Measurements from ENCODE around the gene NRG2.

- TF ChIP-seq CTCF (IDR thresholded peaks at IDR 0.05; ENCODE audit: low read depth, low read length) = no peak
- TF ChIP-seq POLR2A (IDR thresholded peaks at IDR 0.05; ENCODE audit: extremely low read depth, insufficient read length) = no peak
- no peak for TF ChIP-seq MYC (IDR thresholded peaks at IDR 0.05; ENCODE audit: low read depth, low read length)
- no peak for TF ChIP-seq MAX (IDR thresholded peaks at IDR 0.05; ENCODE audit: low read depth, low read length)
Measured at GRCh38 chr5:139979943-139980342, 63.2 kb downstream of the NRG2 start.

Measured in NB4 (cell line).